GM18505 (cell line): ENCODE results near the gene ARL8A.
"Not testable (repeated sequence)": the region's sequence is repeated elsewhere in the genome, so short reads cannot be mapped to it uniquely, and the experiment has no call there.

Experiments used
- ATAC-seq: cut with Tn5 transposase; IDR thresholded peaks from one replicate; pipeline ENCODE4 v1.9.1; 2021; ENCODE audit not compliant: unreplicated experiment
- POLR2A ChIP-seq: IDR thresholded peaks from 4 replicates; pipeline ENCODE4 v1.6.1; 2011; ENCODE audit warnings: borderline replicate concordance; ENCODE audit not compliant: insufficient read depth, insufficient read length; ENCODE audit errors: extremely low read depth

Gene ARL8A

GRCh38 chr1:202182040-202182877 lies 37.7 kb upstream of the ARL8A start:
- TF ChIP-seq POLR2A = no peak
- no peak for ATAC-seq

- TF ChIP-seq POLR2A = no peak
- no peak for ATAC-seq
Measured at GRCh38 chr1:202181586-202181985, 37.0 kb upstream of the ARL8A start.

GRCh38 chr1:202180751-202181139 lies 36.2 kb upstream of the ARL8A start:
- ATAC-seq = not testable (repeated sequence)

GRCh38 chr1:202179828-202180750 lies 35.6 kb upstream of the ARL8A start:
- TF ChIP-seq POLR2A = no peak
- ATAC-seq = no peak

GRCh38 chr1:202176949-202177927 lies 32.7 kb upstream of the ARL8A start:
- ATAC-seq = no peak
- no peak for TF ChIP-seq POLR2A

- ATAC-seq = no peak
- TF ChIP-seq POLR2A = no peak
Measured at GRCh38 chr1:202173993-202174392, 29.5 kb upstream of the ARL8A start.

GRCh38 chr1:202172015-202172355 lies 27.4 kb upstream of the ARL8A start:
- TF ChIP-seq POLR2A = no peak
- ATAC-seq = no peak

- ATAC-seq = no peak
- no peak for TF ChIP-seq POLR2A
Measured at GRCh38 chr1:202171292-202172014, 26.9 kb upstream of the ARL8A start.

- TF ChIP-seq POLR2A = no peak
Measured at GRCh38 chr1:202170726-202171125, 26.2 kb upstream of the ARL8A start.

GRCh38 chr1:202168861-202169260 lies 24.3 kb upstream of the ARL8A start:
- no peak for TF ChIP-seq POLR2A
- no peak for ATAC-seq

More at GRCh38 chr1:202170726-202171125, 26.2 kb upstream of the ARL8A start:
- ATAC-seq = no peak

- no peak for TF ChIP-seq POLR2A
- no peak for ATAC-seq
Measured at GRCh38 chr1:202167708-202168415, 23.3 kb upstream of the ARL8A start.

GRCh38 chr1:202167054-202167453 lies 22.5 kb upstream of the ARL8A start:
- ATAC-seq = not testable (repeated sequence)
